Measurements from ENCODE around the gene PPP1R12A. TPM values are rescaled to one million over a fixed set of nuclear protein-coding genes. Genes with fewer than 3 reads are reported as not detected.

Gene PPP1R12A
- 33.8 and 41.0 TPM in 2 replicates for total RNA-seq

DNA sequence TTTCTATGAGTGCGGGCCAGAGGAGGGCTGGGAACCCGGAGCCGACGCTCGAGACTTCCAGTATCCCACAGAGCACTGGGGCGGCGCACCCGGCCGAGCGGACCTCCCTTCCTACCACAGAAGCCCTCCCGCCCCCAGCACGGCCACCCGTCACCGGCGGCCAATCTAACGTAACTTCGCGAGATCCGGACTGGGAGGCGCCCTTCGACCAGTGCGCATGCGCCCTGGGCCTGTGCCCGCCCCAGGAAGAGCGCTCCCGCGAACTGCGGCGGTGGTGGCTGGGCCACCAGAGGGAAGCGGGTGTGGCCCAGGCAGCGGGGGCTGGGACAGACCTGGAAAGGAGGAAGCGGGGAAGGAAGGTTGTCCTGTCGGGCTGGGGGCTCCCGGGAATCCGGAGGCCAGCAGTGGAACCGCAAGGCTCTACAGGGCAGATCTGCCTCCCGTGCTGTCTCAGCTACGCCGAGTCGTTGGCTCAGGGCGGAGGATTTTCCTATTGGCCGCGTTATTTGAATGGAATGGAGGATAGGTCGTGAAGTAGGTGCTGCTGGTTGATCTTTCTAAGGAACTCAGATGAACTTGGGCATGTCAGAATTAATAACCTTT, at the start of gene PPP1R12A:
Gene PPP1R12A (minus strand): TSS at position 77 of the 603 bp plus-strand sequence. CDS start 166 bp downstream, outside the sequence.

Other genes starting within 250 kb of the PPP1R12A start
- 32.3 and 42.3 TPM in 2 replicates for gene PAWR, start 244.1 kb downstream of the PPP1R12A start, total RNA-seq
- 0.11 TPM in 1 of 2 replicates, not detected in the other for gene OTOGL, start 164.4 kb upstream of the PPP1R12A start, total RNA-seq

Data from hair follicular keratinocyte (primary cell).